DMS79 (cell line): ENCODE data around the gene ARID3B.
A peak's percentile ranks its signal among the peaks of the same experiment; 100 is the strongest.
"Not testable (repeated sequence)": the region's sequence is repeated elsewhere in the genome, so short reads cannot be mapped to it uniquely, and the experiment has no call there.

ENCODE experiments used
- DNase-seq: peaks from one replicate; lab custom pipeline; 2025; lab: John Stamatoyannopoulos, UW

Gene ARID3B

DNA sequence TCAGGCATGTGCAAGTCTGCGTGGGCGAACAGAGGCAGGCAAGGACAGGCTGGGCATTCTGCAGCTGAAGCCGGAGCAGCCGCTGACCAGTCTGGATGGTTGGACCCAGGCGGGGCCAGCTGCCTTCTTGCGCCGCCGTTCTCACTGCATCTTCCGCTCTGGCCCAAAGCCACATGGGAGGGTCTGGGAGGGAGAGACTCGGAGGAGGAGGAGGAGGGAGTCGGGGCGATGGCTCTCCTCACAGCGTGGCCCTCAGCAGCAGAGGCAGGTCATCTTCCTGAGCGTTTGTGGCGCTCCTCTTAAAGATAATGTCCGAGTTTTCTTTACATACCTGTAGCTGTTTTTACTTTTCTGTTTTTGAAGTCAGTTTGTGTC, 80.5 kb downstream of the ARID3B start:
- no peak for DNase-seq

DNA sequence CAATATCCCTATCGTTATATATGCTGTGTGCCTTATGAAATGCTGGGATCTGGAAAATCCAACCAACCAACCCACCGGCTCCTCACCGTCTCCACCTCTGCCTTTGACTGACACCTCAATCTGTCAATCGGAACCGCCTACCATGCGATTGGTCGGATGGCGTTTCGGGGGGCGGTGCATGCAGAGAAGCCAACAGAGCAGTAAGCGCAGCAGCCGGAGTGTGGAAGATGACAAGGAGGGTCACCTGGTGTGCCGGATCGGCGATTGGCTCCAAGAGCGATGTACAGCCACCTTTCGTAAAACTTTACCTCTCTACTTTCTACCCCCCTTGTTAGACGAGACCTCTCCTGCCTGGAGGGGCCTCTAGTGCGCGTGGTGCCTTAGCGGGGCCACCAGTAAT, 80.9 kb downstream of the ARID3B start:
- no peak for DNase-seq

DNA sequence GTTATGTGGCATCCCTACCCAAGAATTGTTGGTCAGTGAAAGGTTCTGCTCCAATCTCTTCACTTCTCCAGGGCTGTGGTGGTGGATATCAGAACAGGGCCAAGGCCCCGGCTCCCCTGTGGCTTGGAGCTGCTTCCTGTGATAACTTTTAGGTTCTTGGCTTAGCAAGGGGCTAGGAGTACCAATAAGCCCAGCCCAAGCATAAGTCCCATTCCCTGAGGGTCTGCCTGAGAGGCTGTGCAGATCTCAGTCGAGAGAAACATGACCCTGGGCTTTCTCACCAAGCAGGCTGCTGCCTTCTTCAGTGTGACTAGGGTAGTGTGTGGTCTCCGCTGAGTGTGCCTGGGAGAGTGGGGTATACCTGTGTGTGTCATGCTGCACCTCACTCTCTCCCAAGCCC, 81.7 kb downstream of the ARID3B start:
- DNase-seq: no peak

DNA sequence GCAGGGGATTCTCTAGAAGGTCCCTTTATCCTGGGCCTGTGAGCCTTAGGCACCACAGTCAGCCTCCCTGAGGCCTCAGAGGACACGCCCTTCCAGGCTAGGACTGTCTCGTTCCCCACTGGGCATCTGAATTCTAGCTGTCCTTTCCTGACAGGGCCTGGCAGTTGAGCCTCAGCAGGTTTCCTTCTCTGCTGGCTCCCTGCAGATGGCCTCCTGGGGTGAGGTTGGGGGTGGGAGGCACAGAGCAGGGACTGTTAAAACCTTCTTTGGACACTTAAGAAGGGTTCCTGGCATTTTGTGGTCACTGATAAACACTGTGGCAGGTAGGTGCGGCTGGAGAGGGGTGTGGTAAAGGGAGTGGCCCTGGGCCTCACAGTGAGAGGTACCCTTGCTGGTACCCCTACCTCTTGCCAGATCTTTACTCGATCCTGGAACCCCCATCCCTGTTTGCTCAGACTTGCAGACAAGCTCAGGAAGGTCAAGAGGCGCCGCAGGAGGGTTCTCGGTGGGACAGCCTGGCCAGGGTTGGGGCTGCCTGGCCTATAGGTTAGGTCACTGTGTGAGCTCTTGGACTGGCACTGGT, 83.1 kb downstream of the ARID3B start:
- no peak for DNase-seq

DNA sequence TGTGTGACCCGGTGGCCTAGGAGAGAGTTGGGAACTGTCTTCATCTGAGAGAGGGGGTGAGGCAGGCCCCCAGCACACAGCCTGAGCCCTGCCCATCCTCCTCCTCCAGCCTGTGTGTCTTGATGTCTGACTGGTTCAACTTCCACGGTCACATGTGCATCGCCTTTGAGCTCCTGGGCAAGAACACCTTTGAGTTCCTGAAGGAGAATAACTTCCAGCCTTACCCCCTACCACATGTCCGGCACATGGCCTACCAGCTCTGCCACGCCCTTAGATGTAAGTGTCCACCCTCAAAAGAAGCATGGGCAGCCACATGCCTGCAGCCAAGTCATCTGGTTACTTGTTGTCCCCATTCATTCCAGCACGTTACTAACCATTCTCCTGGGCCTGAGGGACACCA, 84.7 kb downstream of the ARID3B start:
- no peak for DNase-seq

DNA sequence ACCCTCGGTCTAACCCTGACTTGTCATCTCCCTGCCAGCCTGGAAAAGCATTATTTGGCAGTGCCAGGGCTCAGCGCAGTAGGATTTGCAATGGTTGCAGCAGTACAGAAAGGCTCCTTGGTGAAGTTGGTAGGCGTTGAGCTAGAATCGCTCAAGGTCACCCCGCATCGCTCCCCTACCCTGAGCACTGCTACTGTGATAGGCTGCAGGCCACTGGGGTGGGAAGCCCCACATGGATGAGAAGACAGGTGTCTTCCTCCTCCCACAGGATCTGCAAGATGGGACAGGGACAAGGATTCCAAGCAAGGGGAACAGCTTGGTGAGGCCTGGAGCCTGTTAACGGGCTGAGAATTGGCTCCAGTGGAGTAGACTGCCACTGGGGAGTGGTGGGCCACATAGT, 85.3 kb downstream of the ARID3B start:
- no peak for DNase-seq

DNA sequence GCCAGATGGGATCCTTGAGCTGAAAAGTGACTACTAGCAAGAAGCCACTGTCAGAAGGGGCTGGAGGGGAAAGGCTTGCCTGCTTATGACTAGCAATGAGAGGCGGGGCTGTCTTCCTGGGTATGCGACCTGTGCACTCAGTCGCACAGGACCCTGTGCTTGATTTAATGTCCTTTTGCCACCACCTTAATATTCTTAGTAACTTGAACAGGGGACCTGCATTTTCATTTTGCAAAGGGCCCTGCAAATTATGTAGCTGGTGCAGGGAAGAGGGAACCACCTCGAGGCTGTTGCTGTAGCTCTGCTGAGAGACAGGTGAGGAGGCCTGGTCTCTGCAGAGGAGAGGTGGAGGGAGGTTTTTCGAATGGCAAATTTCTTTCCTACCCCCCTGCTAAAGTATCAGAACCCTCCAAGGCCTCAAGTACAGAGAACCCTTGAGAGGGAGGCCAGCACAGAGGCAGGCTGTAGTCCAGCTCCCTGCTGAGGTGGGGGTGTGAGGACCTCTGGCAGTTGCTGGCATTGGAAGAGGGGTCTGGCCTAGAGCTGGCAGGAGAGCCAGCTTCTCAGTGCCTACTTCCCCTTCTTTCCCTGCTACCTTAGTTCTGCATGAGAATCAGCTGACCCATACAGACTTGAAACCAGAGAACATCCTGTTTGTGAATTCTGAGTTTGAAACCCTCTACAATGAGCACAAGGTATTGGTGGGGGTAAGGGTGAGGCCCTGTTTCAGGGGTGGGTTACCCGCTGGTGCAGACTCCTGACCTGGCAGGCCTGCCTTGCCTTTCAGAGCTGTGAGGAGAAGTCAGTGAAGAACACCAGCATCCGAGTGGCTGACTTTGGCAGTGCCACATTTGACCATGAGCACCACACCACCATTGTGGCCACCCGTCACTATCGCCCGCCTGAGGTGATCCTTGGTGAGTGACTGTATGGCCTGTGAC, 86.0 kb downstream of the ARID3B start:
- no peak for DNase-seq

DNA sequence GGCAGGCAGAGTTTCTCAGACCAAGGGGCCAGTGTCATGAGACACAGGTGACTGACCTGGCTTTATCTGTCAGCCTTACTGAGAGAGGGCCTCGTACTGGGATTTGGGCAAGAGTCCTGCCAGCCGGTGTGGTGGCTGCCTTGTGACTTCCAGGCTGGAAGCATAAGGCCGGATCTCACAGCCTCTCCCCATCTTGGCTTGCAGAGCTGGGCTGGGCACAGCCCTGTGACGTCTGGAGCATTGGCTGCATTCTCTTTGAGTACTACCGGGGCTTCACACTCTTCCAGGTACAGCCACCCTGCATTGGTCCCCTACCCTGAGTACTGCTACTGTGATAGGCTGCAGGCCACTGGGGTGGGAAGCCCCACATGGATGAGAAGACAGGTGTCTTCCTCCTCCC, 86.7 kb downstream of the ARID3B start:
- DNase-seq: no peak

DNA sequence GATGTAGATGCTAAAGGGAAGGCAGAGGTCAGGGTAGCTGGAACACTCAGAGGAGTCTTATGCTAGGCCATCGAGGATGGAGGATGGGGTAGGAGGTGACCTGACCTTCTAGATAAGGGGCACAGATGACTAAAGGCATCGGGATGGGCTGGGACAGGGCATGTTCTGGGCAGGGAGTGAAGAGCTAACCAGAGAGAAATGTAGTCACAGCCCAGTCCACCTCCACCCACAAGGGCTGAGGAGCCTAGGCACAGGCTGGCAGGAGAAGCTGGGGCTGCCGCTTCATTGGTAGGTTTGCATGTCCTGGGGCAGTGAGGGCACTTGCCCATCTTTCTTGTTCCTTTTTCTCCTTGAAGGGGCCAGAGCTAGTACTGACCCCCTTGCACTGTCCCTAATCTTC, 87.2 kb downstream of the ARID3B start:
- no peak for DNase-seq

DNA sequence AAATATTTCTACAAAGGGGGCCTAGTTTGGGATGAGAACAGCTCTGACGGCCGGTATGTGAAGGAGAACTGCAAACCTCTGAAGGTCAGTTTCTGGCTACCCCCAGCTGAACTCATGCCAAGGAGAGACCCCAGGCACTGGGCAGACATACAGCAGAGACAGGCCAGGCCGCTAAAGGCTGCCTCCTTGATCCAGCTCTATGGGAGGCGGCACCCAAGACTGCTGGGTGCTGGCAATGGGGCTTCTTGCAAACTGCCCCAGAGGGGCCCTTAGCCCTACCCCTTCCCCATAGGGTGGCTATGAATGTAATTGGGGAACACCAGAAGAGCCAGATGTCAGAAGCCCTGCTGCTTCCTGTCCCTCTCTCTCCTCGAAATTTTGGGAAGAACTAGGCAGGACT, 87.9 kb downstream of the ARID3B start:
- no peak for DNase-seq

DNA sequence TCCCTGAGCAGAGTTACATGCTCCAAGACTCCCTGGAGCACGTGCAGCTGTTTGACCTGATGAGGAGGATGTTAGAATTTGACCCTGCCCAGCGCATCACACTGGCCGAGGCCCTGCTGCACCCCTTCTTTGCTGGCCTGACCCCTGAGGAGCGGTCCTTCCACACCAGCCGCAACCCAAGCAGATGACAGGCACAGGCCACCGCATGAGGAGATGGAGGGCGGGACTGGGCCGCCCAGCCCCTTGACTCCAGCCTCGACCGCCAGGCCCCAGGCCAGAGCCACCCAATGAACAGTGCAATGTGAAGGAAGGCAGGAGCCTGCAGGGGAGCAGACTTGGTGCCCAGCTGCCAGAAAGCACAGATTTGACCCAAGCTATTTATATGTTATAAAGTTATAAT, 88.7 kb downstream of the ARID3B start:
- DNase-seq: not testable (repeated sequence)

DNA sequence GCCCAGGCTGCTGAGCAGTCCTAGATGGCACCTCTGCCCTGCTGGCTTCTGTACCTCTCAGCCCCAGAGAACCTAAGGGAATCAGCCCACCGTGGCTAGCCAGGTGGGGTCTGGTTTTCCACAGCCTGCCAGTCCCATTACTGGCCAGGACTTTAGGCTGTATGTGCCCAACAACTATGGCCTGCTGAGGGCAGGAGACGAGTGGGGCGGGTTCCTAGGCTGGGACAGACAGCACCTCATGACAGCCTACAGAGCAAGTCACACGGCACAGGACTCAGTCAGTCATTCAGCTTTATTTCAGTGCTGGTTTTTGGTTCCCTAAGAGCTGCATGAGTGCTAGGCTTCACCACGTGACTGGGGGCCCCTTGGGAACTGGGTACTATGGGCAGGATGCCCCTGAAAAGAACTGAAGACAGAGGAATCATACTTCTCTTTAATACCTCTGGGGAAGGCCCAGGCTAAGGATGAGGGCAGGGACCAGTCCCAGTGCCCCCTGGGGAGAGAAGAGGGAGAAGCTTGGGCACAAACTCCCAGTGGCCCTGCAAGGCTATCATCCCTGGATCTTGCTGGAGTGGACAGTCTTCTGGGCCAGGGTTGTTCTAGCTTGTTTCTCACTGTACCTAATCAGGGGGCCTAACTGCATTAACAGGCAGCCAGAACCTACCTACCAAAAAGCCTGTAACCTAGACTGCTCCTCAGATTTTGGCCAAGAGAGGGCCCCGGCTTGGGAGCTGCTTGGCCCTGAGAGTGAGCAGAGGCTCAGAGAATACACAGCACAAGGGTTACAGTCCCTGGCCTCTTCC, 89.5 kb downstream of the ARID3B start:
- DNase-seq: no peak

DNA sequence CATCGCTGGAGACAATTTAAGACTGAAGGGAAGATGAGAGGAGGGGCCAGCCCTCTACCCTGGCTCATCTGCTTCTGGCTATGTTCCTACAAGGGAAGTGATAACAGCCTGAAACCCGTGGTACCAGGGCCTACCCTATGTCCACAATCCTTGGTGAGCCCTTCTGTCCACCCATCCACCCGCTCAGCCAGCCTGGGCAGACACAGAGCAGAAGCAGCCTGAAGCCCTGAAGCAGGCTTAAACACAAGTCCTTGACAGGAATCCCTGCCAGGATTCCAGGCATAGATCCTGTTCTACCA, 90.0 kb downstream of the ARID3B start:
- no peak for DNase-seq

DNA sequence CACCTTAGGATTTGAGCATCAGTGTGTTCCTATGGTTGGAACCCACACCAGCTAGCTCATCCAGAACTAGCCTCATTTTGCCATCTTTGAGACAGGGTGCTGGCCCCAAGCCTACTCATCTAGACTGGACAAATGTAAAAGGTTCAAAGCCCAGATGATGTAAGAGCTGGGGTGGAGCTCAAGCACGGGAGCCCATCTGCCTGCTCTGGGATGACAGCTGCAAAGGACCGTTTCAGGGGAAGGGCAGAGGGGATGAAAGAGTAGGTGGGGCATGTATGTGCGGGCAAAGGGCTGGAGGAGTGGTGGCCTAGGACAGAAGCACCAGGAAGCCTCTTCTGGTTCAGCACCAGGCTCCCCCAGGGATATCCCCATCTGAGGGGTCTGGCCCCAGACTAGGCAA, 90.4 kb downstream of the ARID3B start:
- DNase-seq: no peak

DNA sequence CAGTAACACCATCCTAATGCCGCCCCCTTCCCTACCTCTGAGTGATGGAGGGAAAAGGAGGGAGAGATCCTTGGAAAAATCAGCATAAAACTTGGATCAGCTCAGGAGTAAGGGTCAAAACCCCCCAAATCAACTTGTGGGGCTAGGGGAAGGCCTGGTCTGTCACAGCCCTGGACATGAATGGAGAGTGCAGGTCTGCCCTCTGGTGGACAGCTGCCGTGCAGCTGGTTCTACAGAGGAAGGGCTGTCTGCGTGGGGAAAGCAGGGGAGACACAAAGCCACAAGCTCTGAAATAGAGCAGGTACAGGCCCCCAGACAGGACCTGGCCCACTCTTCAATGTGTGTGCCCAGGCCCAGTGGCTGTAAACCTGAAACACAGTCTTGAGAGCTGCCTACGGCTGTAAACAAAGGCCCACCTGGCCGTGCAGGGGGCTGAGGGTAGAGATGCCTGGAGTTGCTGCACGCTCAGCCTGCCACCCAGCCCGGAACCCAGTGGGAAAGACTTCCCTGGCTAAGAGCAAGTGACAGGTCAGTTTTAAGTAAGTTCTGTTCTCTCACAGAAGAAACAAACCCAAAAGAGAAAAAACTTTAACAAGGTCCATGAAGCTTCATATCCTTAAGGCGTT, 91.0 kb downstream of the ARID3B start:
- no peak for DNase-seq

DNA sequence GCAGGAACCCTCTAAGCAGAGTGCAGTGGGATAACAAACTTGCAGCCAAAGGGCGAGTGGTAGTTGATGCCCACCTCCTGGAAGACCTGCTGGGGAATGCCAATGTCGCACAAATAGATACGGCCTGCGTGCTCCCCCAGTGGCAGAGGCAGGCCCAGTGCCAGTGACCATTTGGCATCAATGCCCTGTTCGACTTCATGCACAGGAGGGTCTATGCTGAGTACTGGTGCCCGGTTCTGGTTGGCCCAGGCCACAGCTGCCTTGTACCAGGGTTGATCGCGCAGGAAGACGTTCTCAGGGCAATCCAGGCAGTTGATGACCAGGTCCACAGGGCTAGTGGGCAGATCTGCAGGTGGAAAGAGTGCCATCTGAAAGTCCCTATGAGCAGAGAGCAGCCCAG, 91.6 kb downstream of the ARID3B start:
- no peak for DNase-seq

DNA sequence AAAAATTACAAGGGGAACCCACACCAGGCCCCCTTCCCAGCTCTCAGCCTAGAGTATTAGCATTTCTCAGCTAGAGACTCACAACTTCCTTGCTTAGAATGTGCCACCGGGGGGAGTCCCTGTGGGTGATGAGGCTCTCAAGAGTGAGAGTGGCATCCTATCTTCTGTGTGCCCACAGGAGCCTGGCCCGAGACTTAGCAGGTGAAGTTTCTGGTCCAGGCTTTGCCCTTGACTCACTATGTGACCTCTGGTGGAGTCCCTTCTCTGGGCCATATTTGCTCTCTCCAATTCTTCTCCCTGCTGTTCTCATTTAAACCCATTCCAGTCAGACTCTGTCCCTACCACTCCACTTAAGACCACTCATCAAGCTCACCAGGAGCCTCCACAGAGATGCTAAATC, 92.8 kb downstream of the ARID3B start:
- no peak for DNase-seq

DNA sequence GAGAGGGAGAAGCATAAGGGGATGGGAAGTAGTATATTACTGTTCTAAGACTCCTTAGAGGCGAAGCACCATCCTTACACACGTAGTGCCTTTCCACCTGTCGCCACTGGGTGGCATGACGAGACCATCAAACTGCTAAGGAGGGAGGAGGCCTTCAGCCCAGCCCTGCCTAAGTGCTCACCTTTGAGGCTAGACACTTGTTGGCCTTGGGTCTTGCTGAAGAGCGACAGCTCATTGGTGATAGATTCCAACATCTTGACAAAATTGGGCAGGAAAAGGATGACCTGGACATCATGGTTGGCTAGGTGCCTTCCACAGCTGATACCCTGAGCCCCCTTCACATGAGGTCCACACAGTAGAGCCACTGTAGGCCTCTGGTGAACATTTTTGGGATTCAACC, 94.2 kb downstream of the ARID3B start:
- no peak for DNase-seq

DNA sequence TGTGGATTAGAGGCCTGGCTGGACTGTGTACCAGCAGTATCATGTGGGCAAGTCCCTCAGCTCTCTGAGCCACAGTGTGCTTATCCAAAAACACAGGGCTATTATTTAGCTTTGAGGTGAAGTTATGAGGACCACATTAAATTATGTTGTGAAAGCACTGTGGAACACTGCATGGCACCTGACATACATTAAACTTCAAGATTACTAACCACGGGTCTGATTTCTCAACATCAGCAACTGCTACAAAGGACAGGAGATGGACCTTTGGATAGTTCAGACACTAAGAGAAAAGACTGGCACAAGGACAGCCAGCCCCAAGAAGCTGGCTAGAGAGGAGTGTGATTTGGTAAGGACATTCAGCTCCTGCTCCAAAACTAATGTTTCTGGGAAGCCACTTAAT, 96.0 kb downstream of the ARID3B start:
- DNase-seq: no peak

DNA sequence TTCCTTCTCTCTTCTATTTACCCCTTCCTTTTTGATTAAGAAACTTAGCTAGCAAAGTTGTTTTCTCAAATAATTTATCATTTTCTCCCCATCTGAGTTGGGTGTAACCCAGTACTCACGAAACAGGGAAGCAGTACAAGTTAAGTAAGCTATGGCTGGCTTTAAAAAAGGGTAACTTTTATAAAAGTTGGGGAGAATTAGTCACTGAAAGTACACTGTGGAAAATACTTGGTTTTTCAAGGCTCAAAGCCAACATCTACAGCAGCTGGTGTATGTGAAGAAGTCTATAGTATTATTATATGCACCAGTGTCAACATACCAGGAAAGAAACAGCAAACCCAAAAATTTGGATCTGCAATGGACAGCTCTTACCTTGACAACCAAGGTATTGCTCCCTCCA, 100.1 kb downstream of the ARID3B start:
- DNase-seq: no peak

DNA sequence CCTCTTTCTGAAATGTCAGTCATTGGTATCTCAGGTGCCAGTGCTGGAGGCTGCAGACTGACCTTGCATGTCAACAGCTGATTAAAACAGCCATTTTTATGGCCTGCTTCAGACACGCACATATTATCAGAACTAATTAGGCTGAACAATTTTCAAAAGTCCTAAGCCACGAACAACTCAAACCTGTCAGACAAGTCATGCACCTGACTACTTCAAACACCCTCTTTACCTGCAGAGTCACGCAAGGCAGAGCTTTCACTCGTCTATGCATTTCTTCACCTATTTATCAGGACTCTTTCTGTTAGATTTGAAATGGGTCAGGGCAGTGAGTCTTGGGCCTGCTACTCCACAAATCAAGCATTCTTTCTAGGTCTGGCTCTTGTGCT, 101.3 kb downstream of the ARID3B start:
- DNase-seq: peak; percentile 85

DNA sequence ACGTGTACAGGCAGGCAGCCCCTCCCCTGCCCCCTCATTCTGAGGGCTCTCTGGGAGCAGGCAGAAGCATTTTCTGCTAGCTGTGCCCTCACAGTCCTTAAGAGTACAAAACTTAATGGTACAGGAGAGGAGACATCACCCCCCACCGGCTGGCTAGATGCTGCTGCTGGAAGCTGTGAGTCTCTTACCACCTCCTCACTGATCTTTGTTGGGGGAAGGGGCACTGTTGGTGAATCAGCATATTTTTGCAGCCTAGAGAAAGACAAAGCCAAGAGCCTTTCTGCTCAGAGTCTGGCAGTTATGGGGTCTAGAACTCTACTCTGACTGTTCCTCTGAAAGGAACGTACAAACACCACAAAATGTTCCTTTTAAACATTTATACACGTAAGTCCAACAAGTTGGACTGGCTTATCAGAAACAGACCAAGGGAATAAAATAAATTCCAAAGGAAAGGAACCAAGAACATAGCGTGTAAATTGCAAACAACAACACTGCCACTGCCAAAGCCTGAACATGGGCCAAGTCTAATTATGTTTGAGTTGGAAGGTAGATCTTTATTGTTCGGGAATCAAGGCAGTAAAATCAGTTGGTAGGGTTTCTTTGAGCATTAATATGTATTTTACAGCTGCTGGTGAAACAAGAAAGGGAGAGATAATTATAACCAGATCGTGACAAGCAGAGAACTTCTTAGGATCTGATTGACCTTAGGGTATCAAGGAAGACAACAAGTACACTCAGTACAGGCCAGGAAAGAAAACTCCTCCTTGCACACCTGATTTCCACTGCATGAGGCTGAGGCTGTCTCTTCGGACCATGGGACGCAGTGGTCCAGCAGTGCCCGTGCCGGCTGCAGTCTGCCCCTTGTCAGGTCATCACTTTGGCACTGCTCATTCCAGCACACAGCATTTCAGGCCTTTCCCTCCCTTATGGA, 102.0 kb downstream of the ARID3B start:
- DNase-seq: peak; percentile 80
